GM08714 (cell line): ENCODE results near the gene SLC25A33.
"Not testable (repeated sequence)": the region's sequence is repeated elsewhere in the genome, so short reads cannot be mapped to it uniquely, and the experiment has no call there.

Source experiments
- H3K4me3 ChIP-seq: fragments of 200-500 bp; sonication (Bioruptor generic); 2 replicates; pipeline ENCODE4 v1.5.1; 2014; ENCODE audit warnings: mild to moderate bottlenecking, low read length, inconsistent platforms
- ZNF274 ChIP-seq: IDR thresholded peaks from 2 replicates; pipeline ENCODE4 v1.6.1; 2012; ENCODE audit warnings: mild to moderate bottlenecking, low read depth, low read length

The SLC25A33 gene

DNA sequence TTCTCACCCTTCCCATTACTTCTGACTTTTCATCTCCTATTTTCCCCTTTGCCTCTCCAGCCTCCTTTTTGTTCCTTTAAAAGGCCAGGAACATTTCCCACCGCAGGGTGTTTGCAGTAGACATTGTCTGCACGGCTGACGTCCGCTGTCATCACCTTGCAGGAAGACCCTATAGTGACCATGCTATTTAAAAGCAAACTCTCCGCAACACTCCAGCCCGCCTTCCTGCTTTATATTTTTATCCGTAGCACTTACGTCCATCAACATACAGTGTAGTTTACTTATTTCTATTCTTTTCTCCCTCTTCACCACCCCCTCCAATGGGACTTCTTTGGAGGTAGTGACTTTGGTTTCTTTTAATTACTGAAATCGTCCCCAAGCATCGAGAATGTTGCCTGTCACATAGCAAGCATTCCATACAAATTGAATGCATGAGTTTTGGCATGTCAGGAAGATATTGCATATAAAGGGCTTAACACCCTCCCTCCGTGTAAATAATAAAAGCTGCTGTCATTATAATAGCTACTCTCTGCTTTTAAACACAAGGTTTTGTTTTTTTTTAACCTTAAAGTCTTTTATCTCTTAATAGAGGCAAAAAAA, 19.8 kb downstream of the SLC25A33 start:
- H3K4me3 ChIP-seq = no peak overlapping the region
- TF ChIP-seq ZNF274 = no peak

DNA sequence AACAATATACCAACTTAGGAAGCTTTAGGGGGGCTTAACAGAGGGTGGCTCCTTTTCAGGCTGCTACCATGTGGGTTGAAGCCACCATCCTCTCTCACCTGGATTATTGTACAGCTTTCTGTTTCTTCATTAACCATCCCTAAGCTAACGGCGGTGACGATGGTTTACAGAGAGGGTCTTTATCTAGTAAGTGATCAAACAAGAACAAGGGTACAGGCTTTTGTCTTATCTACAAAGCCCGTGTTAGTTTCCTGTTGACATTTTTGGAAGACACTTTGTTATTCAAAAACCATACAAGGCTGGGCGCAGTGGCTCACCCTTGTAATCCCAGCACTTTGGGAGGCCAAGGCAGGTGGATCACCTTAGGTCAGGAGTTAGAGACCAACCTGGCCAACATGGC, 20.4 kb downstream of the SLC25A33 start:
- TF ChIP-seq ZNF274 = no peak
- H3K4me3 ChIP-seq = no peak overlapping the region

DNA sequence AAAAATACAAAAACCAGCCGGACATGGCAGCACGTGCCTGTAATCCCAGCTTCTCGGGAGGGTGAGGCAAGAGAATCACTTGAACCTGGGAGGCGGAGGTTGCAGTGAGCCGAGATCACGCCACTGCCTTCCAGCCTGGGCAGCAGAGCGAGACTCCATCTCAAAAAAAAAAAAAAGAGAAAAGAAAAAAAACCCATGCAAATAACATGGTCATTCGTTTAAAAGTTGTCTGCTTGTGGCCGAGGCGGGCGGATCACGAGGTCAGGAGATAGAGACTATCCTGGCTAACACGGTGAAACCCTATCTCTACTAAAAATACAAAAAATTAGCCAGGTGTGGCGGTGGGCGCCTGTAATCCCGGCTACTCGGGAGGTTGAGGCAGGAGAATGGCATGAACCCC, 20.8 kb downstream of the SLC25A33 start:
- H3K4me3 ChIP-seq = not testable (repeated sequence)

DNA sequence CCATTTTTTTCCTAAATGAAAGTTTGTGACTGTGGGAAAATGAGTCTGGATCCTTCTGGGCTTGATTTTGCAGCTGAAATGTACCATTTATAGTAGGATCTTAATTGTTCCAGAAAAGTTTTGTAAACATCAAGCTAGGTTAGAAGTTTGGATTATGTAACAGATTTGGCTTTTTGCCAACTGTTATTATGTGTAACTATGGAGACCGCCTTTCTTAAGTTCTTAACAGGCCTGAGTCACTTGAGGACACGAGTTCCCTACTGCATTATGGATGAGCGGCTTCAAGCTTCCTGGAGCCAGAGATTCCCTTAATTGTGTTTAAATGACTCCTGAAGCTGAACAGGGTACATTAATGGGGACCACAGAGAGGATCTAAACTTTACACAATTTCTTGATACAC, 22.2 kb downstream of the SLC25A33 start:
- no peak overlapping the region for H3K4me3 ChIP-seq
- TF ChIP-seq ZNF274 = no peak

DNA sequence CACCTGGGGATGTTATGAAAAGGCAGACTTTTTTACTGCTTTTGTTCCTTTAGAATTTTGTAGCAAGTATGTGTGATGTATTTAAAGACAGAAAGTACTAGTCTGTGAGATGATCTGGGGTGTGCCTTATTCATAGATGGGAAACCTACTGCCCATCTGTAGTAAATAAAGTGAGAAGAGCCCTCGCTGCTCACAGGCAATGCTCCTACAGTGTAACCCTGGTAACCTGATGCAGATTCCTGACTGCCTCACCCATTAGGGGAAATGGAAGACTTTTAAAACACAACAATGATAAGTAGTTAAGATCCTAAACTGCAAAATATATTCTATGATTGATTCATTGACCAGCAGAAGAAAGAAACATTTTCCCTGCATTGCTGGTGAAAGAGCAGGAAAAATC, 30.0 kb downstream of the SLC25A33 start:
- no peak overlapping the region for H3K4me3 ChIP-seq
- no peak for TF ChIP-seq ZNF274

DNA sequence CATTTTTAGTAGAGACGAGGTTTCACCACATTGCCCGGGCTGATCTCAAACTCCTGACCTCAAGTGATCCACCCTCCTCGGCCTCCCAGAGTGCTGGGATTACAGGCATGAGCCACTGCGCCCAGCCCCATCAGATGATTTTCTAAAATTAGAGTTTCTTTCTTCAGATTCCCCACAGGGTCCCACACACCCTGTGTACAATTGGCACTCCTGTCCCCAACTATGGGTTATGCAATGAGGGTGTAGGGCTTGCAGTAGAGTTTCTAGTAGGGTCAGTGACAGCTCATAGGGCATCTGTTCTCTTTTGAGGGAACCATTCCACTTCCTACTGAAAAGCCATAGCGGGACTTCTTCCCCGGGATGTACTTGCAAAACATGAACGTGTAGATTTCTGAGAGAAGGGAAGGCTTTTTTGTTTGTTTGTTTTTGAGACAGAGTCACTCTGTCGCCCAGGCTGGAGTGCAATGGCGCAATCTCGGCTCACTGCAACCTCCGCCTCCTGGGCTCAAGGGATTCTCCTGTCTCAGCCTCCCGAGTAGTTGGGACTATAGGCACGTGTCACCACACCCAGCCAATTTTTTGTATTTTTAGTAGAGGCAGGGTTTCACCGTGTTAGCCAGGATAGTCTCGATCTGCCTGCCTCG, 31.7 kb downstream of the SLC25A33 start:
- not testable (repeated sequence) for H3K4me3 ChIP-seq

DNA sequence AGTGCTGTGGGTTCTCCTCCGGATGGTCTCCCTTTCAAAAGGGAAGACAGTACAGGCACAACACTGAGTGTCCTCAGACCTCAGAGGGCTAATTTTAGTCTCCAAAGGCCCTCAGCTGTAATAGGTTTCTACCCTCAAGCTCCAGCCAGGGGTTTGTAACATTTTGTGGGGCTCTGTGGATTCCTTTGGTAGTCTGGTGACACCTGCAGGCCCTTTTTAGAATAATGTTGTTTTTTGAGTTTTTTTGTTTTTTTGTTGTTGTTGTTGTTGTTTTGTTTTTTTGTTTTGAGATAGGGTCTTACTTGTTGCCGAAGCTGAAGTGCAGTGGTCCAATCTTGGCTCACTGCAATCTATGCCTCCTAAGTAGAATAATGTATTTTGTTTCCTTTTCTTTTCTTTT, 34.5 kb downstream of the SLC25A33 start:
- no peak for TF ChIP-seq ZNF274
- no peak overlapping the region for H3K4me3 ChIP-seq

DNA sequence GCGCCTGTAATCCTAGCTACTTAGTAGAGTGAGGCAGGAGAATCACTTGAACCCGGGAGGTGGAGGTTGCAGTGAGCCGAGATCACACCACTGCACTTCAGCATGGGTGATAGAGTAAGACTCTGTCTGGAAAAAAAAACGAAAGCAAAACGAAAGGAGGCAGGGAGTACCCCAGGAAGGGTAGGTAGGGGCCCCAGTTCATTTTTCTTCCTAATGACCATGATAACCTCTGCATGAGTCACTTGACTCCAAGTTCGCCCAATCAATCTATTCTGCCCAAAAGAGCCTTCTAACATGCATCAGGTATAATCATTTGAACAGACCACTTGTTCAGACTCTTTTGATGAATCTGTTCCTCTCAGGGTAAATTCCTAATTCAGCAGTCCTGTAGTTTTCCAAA, 36.2 kb downstream of the SLC25A33 start:
- no peak for TF ChIP-seq ZNF274
- no peak overlapping the region for H3K4me3 ChIP-seq

DNA sequence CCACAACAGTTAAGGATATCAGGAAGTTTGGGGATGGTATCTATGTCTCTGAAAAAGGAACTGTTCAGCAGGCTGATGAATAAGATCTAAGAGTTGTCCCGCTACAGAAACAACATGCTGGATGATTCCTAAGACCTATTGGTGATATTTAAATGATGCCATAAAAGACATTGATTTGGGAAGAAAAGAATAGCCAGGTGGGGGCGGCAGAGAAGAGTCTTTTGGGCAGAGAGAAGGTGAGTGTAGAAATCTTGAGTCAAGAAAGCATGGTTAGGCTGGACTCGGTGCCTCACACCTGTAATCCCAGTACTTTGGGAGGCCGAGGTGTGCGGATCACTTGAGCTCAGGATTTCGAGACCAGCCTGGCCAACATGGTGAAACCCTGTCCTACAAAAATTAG, 37.6 kb downstream of the SLC25A33 start:
- H3K4me3 ChIP-seq = no peak overlapping the region
- TF ChIP-seq ZNF274 = no peak

DNA sequence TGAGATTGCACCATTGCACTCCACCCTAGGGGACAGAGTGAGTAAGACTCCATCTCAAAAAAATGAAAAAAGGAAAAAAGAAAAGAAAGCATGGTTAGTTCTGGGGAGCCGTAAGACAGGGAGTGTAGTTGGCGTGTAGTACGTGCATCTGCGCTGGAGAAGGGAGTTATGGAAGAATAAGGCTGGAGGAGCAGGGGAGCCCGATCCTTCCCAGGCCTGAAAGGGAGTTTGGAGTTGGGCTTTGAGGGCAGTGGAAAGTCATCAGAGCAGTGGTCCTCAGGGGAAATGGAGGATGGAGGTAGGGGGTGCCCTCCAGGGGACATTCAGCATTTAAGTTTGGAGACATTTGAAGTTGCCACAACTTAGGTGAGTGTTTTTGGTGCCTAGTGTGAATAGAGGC, 38.2 kb downstream of the SLC25A33 start:
- TF ChIP-seq ZNF274 = no peak
- H3K4me3 ChIP-seq = no peak overlapping the region

DNA sequence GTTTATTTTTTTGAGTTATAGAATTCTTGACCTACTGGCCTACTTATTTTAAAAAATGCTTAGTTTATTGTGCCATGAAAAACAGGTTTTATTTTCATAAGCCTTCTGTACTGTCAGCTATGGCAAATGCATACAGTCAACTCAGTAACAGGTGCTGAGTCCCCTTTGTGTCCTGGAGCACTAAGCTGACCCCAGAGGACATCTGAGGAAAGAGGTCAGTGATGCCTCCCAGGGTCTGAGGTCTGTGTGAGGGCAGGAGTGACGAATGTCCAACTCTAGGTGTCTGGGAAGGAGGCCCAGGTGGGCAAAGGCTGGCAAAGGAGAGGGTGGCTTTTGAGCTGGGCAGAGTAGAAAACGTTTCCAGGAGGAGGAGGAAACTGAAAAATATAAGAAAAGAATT, 41.7 kb downstream of the SLC25A33 start:
- H3K4me3 ChIP-seq = no peak overlapping the region
- no peak for TF ChIP-seq ZNF274

DNA sequence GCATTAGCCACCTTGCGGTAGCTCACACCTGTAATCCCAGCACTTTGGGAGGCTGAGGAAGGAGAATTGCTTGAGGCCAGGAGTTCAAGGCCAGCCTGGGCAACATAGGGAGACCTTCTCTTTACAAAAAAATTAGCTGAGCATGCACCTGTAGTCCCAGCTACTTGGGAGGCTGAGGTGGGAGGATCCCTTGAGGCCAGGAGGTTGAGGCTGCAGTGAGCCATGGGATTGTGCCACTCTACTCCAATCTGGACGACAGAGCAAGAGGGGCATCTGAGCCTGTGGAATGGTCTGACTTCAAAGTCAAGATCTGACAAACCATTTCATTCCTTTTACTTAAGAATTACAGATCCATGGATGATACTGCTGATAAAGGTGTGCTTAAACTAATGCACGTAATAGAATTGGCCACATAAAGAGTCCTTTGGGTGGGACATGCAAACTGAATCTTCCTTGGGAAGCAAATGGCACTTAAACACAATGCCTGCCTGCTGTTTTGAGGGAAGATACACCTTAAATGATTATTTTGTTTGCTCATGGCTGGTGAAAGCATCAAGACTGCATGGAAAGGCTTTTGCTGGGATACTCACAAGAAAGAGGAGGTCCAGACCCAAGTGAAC, 47.0 kb downstream of the SLC25A33 start:
- no peak overlapping the region for H3K4me3 ChIP-seq
- TF ChIP-seq ZNF274 = no peak

DNA sequence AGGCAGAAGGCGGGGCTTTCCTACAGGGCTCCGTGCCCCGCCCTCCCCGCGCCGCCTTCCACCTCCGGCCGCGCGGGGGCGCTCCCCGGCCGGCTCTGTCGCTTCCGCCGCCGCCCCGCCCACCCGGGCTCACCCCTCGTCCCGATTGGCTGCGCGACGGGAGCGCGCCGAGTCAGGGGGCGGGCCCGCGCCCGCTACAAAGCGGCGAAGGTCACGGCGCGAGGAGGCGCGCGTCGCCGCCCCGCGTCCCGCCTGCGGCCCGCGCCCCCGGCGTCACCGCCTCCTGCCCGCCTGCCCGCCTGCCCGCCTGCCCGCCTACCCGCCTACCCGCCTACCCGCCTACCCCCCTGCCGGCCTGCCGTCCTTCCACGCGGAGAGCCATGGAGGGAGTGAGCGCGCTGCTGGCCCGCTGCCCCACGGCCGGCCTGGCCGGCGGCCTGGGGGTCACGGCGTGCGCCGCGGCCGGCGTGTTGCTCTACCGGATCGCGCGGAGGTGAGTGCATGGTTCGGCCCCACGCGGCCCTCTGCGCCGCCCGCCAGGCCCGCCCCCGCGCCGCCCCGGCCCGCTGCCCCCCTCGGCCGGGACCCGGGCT, 49.4 kb downstream of the SLC25A33 start, which contains the start of gene TMEM201:
Gene TMEM201 (plus strand): TSS at position 361 of the 593 bp plus-strand sequence. CDS start 20 bp downstream, at position 381.
- no peak for TF ChIP-seq ZNF274
- H3K4me3 ChIP-seq = peak within 1 kb of the TSS; percentile 71

DNA sequence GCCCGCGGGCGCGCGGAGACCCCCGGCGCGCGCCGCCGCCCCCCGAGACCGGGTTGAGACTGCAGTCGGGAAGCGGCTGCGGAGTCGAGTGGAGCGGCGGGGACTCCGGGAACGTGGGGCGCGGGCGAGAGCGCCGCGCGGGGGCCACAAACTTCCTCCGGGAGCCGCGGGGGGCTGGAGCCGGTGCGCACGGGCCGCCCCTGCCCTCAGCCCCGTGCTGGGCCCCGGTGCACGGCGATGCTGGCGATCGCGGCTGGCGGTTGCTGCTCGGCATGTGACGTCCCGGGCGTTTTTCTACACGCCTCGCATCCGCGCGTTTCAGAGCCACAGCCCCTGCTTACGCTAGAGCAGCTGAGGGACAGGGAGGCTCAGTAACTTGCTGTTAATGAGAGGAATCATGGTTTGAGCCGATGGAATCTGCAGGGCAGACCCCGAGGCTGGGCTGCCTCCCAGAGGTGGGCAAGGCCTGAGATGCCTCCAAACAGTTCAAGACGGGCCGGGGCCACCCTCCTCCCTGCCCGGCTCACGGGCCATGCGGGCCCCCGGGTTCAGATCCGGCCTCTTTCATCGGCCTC, 50.0 kb downstream of the SLC25A33 start:
- TF ChIP-seq ZNF274 = no peak
- H3K4me3 ChIP-seq = peak overlapping the region; percentile 71

DNA sequence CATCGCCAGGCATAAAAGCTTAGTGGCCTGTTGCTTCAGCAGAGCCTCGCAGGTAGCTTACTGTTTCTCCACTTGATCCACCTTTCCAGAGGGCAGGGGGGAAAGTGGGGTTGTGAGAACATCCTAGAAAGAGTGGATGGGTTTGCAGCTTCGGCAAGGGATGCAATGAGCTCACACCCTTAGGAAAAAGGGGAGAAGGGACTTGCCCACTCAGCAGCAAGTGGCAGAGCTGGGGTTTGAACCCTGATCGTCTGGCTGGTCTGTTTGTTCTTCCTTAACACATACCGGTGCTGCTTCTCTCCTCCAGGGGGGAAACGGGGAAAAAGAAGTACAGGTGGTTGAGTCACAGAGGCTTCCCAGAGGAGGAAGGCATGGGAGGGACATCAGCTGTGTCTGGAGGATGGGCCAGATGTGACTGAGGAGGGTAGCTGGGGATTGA, 50.5 kb downstream of the SLC25A33 start:
- no peak for TF ChIP-seq ZNF274
- H3K4me3 ChIP-seq = peak overlapping the region; percentile 71
